MCF 10A (cell line): ENCODE measurements around the gene C9orf153. TPM values are rescaled to one million over a fixed set of nuclear protein-coding genes. Genes with fewer than 3 reads are reported as not detected.
"Not testable (repeated sequence)": the region's sequence is repeated elsewhere in the genome, so short reads cannot be mapped to it uniquely, and the experiment has no call there.

Experiments
- BruUV-seq: library from RNA; stranded (reverse); fragments of 400-500 nt; replicated peaks from 2 replicates; lab custom pipeline; 2021; lab: Mats Ljungman, UMichigan
- CTCF ChIA-PET: fragments of 300-600 bp; sonication (Branson Sonifier 250); formaldehyde crosslinking; extraction: SDS; loops from one replicate; lab custom pipeline; 2021; ENCODE audit warnings: antibody characterized with exemption, inconsistent platforms; lab: Yijun Ruan, JAX
- POLR2A ChIA-PET: fragments of 300-600, 350-650 bp; sonication (Branson Sonifier 250); formaldehyde crosslinking; extraction: SDS; loops from one replicate; lab custom pipeline; 2020; ENCODE audit warnings: antibody characterized with exemption, inconsistent platforms; lab: Yijun Ruan, JAX
- DNase-seq: peaks from one replicate; pipeline ENCODE4 v3.0.0-alpha.2; 2018; ENCODE audit not compliant: unreplicated experiment
- H3K27ac Mint-ChIP-seq: one replicate; pipeline ENCODE4 v1.8.0; 2022; ENCODE audit warnings: mild to moderate bottlenecking, low read depth, mixed read lengths; ENCODE audit not compliant: unreplicated experiment
- H3K27me3 Mint-ChIP-seq: one replicate; pipeline ENCODE4 v1.8.0; 2022; ENCODE audit warnings: mixed read lengths; ENCODE audit not compliant: insufficient read depth, unreplicated experiment
- H3K36me3 Mint-ChIP-seq: one replicate; pipeline ENCODE4 v1.8.0; 2022; ENCODE audit warnings: mild to moderate bottlenecking, moderate library complexity, mixed read lengths; ENCODE audit not compliant: insufficient read depth, unreplicated experiment
- H3K4me1 Mint-ChIP-seq: one replicate; pipeline ENCODE4 v1.8.0; 2022; ENCODE audit warnings: mixed read lengths; ENCODE audit not compliant: insufficient read depth, unreplicated experiment
- H3K4me3 Mint-ChIP-seq: one replicate; pipeline ENCODE4 v1.8.0; 2022; ENCODE audit warnings: mild to moderate bottlenecking, moderate library complexity, mixed read lengths; ENCODE audit not compliant: unreplicated experiment
- H3K9me3 Mint-ChIP-seq: one replicate; pipeline ENCODE4 v1.8.0; 2022; ENCODE audit warnings: mixed read lengths; ENCODE audit not compliant: unreplicated experiment
- CTCF ChIP-seq: fragments of 200-600 bp; IDR thresholded peaks from one replicate; pipeline ENCODE4 v1.8.0; 2022; ENCODE audit warnings: antibody characterized with exemption, mild to moderate bottlenecking; ENCODE audit not compliant: unreplicated experiment
- intact Hi-C: fragments of 100-400 bp; cut with micrococcal nuclease; formaldehyde crosslinking; loops from 2 replicates; pipeline ENCODE4 v1.14.1; 2022
- total RNA-seq: library from RNA; stranded (reverse); gene quantifications from 2 replicates; pipeline ENCODE4 v1.2.3, GENCODE V29; 2022

The C9orf153 gene
- total RNA-seq, 1 experiment from 2014 or later, result 0.19 TPM

DNA sequence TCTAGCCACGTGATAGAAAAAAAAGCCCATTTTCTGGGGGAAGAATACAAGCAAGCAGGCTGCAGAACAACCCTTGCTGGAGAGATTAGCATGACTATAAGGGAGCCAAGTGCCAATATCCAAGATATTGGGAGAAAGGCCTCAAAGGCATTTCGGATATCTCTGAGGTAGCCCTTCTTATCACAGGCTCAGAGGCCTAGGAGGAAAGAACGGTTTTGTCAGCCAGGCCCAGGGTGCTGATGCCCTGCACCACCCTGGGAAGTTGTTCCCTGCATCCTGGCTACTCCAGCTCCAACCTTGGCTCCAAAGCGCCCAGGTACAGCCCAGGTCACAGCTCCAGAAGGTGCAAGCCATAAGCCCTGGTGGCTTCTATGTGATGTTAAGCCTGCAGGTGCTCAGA is 66.4 kb downstream of the C9orf153 start:
- H3K27me3 Mint-ChIP-seq, result no peaks in the 10 kb centered on the region
- no peak for DNase-seq
- BruUV-seq, result no TSS peak
- H3K4me3 Mint-ChIP-seq, result no peak overlapping the region
- intact Hi-C loops, result no loop called here
- H3K9me3 Mint-ChIP-seq, result peaks cover 12% of the 10 kb centered on the region
- no peaks in the 10 kb centered on the region for H3K36me3 Mint-ChIP-seq
- peaks cover 7% of the 10 kb centered on the region for H3K4me1 Mint-ChIP-seq
- no peak for TF ChIP-seq CTCF
- no peak overlapping the region for H3K27ac Mint-ChIP-seq
- POLR2A ChIA-PET, result no interaction called here
- CTCF ChIA-PET, result interaction anchor here (0.6 to 3.3 kb wide), 2 partner anchors 8 to 294 kb away, joined by 4 to 23 read pairs; no protein-coding TSS in a partner anchor

- POLR2A ChIA-PET, result interaction anchor here (0.6 kb wide), 1 partner anchor 1193 kb away, joined by 3 read pairs; no protein-coding TSS in a partner anchor
- BruUV-seq, DNase-seq, intact Hi-C loops, H3K27ac Mint-ChIP-seq, H3K27me3 Mint-ChIP-seq, H3K4me3 Mint-ChIP-seq, H3K36me3 Mint-ChIP-seq: not testable (repeated sequence)
- peaks cover 12% of the 10 kb centered on the region for H3K9me3 Mint-ChIP-seq
- CTCF ChIA-PET, result interaction anchor here (0.6 to 3.3 kb wide), 3 partner anchors 10 to 284 kb away, joined by 3 to 23 read pairs (median 3); no protein-coding TSS in a partner anchor
- peaks cover 11% of the 10 kb centered on the region for H3K4me1 Mint-ChIP-seq
Observed at GRCh38 chr9:86190700-86191099, 68.8 kb downstream of the C9orf153 start.

DNA sequence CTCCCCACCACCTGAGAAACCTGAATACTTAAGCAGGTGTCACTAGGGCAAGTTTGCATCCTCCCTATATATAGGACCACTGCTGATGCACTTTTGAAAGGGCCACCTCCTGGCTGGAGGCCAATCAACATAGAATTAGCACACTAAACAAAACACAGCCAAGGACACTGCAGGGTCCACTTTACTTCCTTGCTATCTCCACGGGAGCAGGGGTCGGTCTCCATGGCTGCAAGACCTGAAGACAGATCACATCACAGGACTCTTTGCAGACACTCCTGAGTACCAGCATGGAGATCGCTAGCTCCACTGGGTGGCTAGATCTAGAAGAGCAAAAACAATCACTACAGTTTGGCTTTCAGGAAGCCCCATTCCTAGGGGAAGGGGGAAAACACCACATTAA is 72.3 kb downstream of the C9orf153 start:
- Mint-ChIP-seq H3K4me1 (peaks cover 16% of the 10 kb centered on the region), H3K27ac (no peak overlapping the region), H3K4me3 (no peak overlapping the region), H3K9me3 (no peaks in the 10 kb centered on the region), H3K36me3 (no peaks in the 10 kb centered on the region), H3K27me3 (no peaks in the 10 kb centered on the region)
- ChIA-PET CTCF (interaction anchor here (0.6 kb wide), 1 partner anchor 44 kb away, joined by 5 read pairs; no protein-coding TSS in a partner anchor), POLR2A (no interaction called here)
- no TSS peak for BruUV-seq
- DNase-seq, result peak; percentile 36
- intact Hi-C loops, result no loop called here
- TF ChIP-seq CTCF, result no peak

- ChIA-PET POLR2A (no interaction called here), CTCF (no interaction called here)
- intact Hi-C loops, result no loop called here
- no TSS peak for BruUV-seq
- peaks cover 20% of the 10 kb centered on the region for H3K4me1 Mint-ChIP-seq
- no peak for TF ChIP-seq CTCF
- no peak for DNase-seq
- H3K4me3 Mint-ChIP-seq, result no peak overlapping the region
- H3K9me3 Mint-ChIP-seq, result no peaks in the 10 kb centered on the region
- no peaks in the 10 kb centered on the region for H3K27me3 Mint-ChIP-seq
- H3K27ac Mint-ChIP-seq, result no peak overlapping the region
- no peaks in the 10 kb centered on the region for H3K36me3 Mint-ChIP-seq
Observed at GRCh38 chr9:86186696-86187095, 72.8 kb downstream of the C9orf153 start.
